ENCODE measurements around the gene CCDC24. TPM values are rescaled to one million over a fixed set of nuclear protein-coding genes. Genes with fewer than 3 reads are reported as not detected.

CCDC24 gene
- total RNA-seq, 4 donors from 2014 or later, result 1.6 to 7.8 (median 3.7) TPM

DNA sequence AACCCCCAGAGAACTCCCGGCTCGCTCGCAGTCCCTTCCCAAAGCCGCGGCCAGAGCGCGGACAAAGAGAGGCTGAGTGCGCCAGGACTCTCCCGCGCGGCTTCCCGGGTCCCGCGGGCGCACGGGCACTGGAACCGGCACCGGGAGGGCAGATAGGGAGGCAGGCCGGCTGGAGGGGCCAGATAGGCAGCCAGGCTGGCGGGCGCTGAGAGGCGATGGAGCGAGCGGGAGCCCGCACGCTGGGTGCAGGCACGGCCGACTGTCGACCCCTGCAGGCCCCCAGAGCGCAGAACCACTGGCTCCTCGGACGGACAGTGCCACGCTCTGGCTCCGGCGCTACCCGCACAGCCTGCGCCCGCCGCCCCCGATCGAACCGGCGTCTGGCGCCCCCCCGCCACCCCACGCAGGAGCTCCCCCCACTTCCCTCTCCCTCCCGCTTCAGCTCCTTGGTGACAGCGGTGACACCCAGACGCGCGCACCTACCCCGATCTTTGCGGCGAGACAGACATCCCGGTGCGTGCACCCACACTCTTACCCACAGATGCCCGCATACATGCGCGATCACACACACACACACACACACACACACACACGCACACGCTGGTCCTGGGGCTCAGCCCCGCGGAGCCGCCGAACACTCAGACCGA is 39.3 kb downstream of the CCDC24 start:
- H3K27me3 ChIP-seq, result no peaks in the 10 kb centered on the region
- peaks cover 55% of the 10 kb centered on the region for H3K4me1 ChIP-seq

DNA sequence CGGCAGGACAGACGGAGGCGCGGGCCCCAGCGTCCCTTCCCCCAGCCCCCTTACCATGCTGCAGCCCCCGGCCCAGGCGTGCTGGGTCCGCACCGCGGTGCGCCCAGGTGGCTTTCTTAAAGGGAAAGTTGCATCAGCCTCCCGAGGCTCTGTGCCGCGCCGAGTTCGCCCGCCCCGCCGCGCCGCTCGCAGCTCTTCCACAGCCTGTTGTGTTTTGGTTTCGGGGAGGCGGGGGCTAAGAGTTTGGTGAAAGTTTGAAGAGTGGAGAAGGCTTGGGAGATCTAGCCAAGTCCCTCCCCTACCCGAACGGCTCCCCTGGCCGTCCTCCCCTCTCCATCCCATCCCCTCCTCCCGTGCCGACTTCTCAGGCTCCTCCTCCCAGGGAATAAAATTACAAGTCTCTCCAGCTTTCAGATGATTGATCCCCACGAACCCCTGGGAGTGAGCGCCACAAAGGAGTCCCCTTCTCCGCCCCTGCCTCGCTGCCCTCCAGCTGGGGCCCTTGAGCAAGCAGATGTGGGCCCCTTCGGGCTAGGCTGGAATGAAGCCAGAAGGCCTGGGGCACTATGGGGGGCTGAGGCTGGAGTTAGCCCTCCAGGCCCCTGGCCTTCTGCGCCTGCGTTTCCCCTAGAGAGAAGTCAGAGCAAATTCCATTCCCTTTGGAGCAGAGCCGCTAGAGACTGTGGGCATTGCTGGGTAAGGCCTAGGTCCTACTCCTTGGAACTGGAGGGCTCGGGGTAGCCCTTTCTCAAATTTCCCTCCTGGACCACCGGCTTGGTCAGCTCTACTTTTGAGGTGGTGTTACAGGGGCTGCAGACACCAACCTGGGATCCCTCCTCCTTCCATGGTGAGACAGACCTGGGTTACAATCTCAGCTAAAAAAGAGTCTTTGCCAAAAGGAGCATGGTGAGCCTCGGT is 40.1 kb downstream of the CCDC24 start, which contains the start of gene SLC6A9:
TSS of gene SLC6A9 (minus strand) at position 211 of the 918 bp plus-strand sequence. CDS start 7,185 bp downstream, outside the sequence.
- peaks cover 61% of the 10 kb centered on the region for H3K4me1 ChIP-seq
- DNase-seq (ENCODE audit: low spot score in 2 of 2), result peak in 1 of 2 donors; percentile 76
- WGBS, result 7% methylated on average over 23 of the region's 40 CpGs
- H3K27me3 ChIP-seq, result no peaks in the 10 kb centered on the region
- TF ChIP-seq CTCF (IDR thresholded peaks at IDR 0.05), result no peak
- no peak for TF ChIP-seq POLR2AphosphoS5 (IDR thresholded peaks at IDR 0.05)
- no peak for TF ChIP-seq EP300 (IDR thresholded peaks at IDR 0.05)
- no peak for TF ChIP-seq POLR2A (IDR thresholded peaks at IDR 0.05)
- no peaks in the 10 kb centered on the region for H3K9me3 ChIP-seq
- peak within 1 kb of the TSS; percentile 89 for H3K27ac ChIP-seq
- no peaks in the 10 kb centered on the region for H3K36me3 ChIP-seq
- H3K4me3 ChIP-seq, result peak within 1 kb of the TSS; percentile 81

More for the DNA sequence above, 39.3 kb downstream of the CCDC24 start:
- H3K4me3 ChIP-seq, result peak overlapping the region; percentile 81
- WGBS, result 2% methylated on average over 13 of the region's 66 CpGs
- no peaks in the 10 kb centered on the region for H3K9me3 ChIP-seq
- H3K27ac ChIP-seq, result peak overlapping the region; percentile 89
- peak in 1 of 2 donors; percentile 63 for DNase-seq (ENCODE audit: low spot score in 2 of 2)
- H3K36me3 ChIP-seq, result no peaks in the 10 kb centered on the region
- TF ChIP-seq POLR2A (IDR thresholded peaks at IDR 0.05) (no peak), CTCF (IDR thresholded peaks at IDR 0.05) (no peak)

- Histone ChIP-seq H3K4me1 (peaks cover 64% of the 10 kb centered on the region), H3K27ac (peak overlapping the region; percentile 89), H3K4me3 (no peak overlapping the region), H3K36me3 (no peaks in the 10 kb centered on the region), H3K9me3 (no peaks in the 10 kb centered on the region), H3K27me3 (no peaks in the 10 kb centered on the region)
- no peak for TF ChIP-seq POLR2A (IDR thresholded peaks at IDR 0.05)
- TF ChIP-seq EP300 (IDR thresholded peaks at IDR 0.05), result no peak
- no peak for TF ChIP-seq CTCF (IDR thresholded peaks at IDR 0.05)
- no peak for TF ChIP-seq POLR2AphosphoS5 (IDR thresholded peaks at IDR 0.05)
- 38% methylated on average over 6 of the region's 6 CpGs for WGBS
- peak in 1 of 2 donors; percentile 51 for DNase-seq (ENCODE audit: low spot score in 2 of 2)
Measured at GRCh38 chr1:44032170-44032790, 40.9 kb downstream of the CCDC24 start.

GRCh38 chr1:44033041-44033575 is 41.7 kb downstream of the CCDC24 start:
- Histone ChIP-seq H3K4me1 (peaks cover 59% of the 10 kb centered on the region), H3K27ac (peak overlapping the region; percentile 89), H3K27me3 (no peaks in the 10 kb centered on the region), H3K9me3 (no peaks in the 10 kb centered on the region), H3K36me3 (no peaks in the 10 kb centered on the region), H3K4me3 (no peak overlapping the region)
- TF ChIP-seq POLR2AphosphoS5 (IDR thresholded peaks at IDR 0.05) (no peak), CTCF (IDR thresholded peaks at IDR 0.05) (no peak), EP300 (IDR thresholded peaks at IDR 0.05) (no peak), POLR2A (IDR thresholded peaks at IDR 0.05) (no peak)
- 72% methylated on average over 8 of the region's 8 CpGs for WGBS
- DNase-seq (ENCODE audit: low spot score in 2 of 2), result peak in 1 of 2 donors; percentile 49

Data from suprapubic skin (tissue), 4 donors.